ENCODE data around the gene GNPDA1. TPM values are rescaled to one million over a fixed set of nuclear protein-coding genes. Genes with fewer than 3 reads are reported as not detected.
A peak's percentile ranks its signal among the peaks of the same experiment; 100 is the strongest.

Gene GNPDA1
- total RNA-seq, 4 donors from 2014 or later: 34.1 to 46.1 (median 36.3) TPM

- H3K27me3 ChIP-seq: no peaks in the 10 kb centered on the region
- no peak for TF ChIP-seq EP300 (IDR thresholded peaks at IDR 0.05)
- no peak for TF ChIP-seq CTCF (IDR thresholded peaks at IDR 0.05)
- no peak for TF ChIP-seq POLR2AphosphoS5 (IDR thresholded peaks at IDR 0.05)
- TF ChIP-seq POLR2A (IDR thresholded peaks at IDR 0.05): no peak
- 46% methylated on average over 2 of the region's 2 CpGs; no CpG with 5 or more reads in 1 of the 2 donors for WGBS, 2 donors (ENCODE audit: low coverage in 1 of 2)
- ATAC-seq: no peak
- H3K4me1 ChIP-seq: peaks cover 0 to 13% (median 0%) of the 10 kb centered on the region in 3 donors
- no peak overlapping the region for H3K27ac ChIP-seq
- H3K4me3 ChIP-seq: no peak overlapping the region
- peaks cover 25 to 96% of the 10 kb centered on the region in 2 donors for H3K36me3 ChIP-seq
- H3K9me3 ChIP-seq: no peaks in the 10 kb centered on the region
Measured at GRCh38 chr5:141982626-141983025, 30.2 kb downstream of the GNPDA1 start.

GRCh38 chr5:141978389-141978788, 34.4 kb downstream of the GNPDA1 start:
- Histone ChIP-seq H3K27me3 (no peaks in the 10 kb centered on the region), H3K27ac (peak overlapping the region in 1 of 4 donors; percentile 44), H3K36me3 (peaks cover 12 to 95% of the 10 kb centered on the region in 2 donors), H3K4me3 (no peak overlapping the region), H3K4me1 (peaks cover 0 to 43% (median 4%) of the 10 kb centered on the region in 3 donors), H3K9me3 (no peaks in the 10 kb centered on the region)
- TF ChIP-seq EP300 (IDR thresholded peaks at IDR 0.05) (no peak), POLR2A (IDR thresholded peaks at IDR 0.05) (no peak), CTCF (IDR thresholded peaks at IDR 0.05) (no peak), POLR2AphosphoS5 (IDR thresholded peaks at IDR 0.05) (no peak)
- ATAC-seq: no peak

GRCh38 chr5:141976176-141976575, 36.7 kb downstream of the GNPDA1 start:
- 93 to 94% methylated on average over 6 of the region's 6 CpGs for WGBS, 2 donors (ENCODE audit: low coverage in 1 of 2)
- Histone ChIP-seq H3K4me3 (no peak overlapping the region), H3K27ac (no peak overlapping the region), H3K9me3 (no peaks in the 10 kb centered on the region), H3K4me1 (peaks cover 0 to 64% (median 4%) of the 10 kb centered on the region in 3 donors), H3K36me3 (peaks cover 12 to 92% of the 10 kb centered on the region in 2 donors), H3K27me3 (no peaks in the 10 kb centered on the region)
- TF ChIP-seq POLR2AphosphoS5 (IDR thresholded peaks at IDR 0.05): no peak
- no peak for TF ChIP-seq POLR2A (IDR thresholded peaks at IDR 0.05)
- TF ChIP-seq CTCF (IDR thresholded peaks at IDR 0.05): no peak
- no peak for TF ChIP-seq EP300 (IDR thresholded peaks at IDR 0.05)
- no peak for ATAC-seq

- peaks cover 5 to 72% of the 10 kb centered on the region in 2 donors for H3K36me3 ChIP-seq
- no peaks in the 10 kb centered on the region for H3K27me3 ChIP-seq
- no peak overlapping the region for H3K4me3 ChIP-seq
- H3K27ac ChIP-seq: no peak overlapping the region
- no peaks in the 10 kb centered on the region for H3K9me3 ChIP-seq
- peaks cover 9 to 82% (median 14%) of the 10 kb centered on the region in 3 donors for H3K4me1 ChIP-seq
- TF ChIP-seq EP300 (IDR thresholded peaks at IDR 0.05): no peak
- no peak for TF ChIP-seq POLR2A (IDR thresholded peaks at IDR 0.05)
- TF ChIP-seq POLR2AphosphoS5 (IDR thresholded peaks at IDR 0.05): no peak
- TF ChIP-seq CTCF (IDR thresholded peaks at IDR 0.05): no peak
- ATAC-seq: no peak
- WGBS, 2 donors (ENCODE audit: low coverage in 1 of 2): 38 to 41% methylated on average over 1 of the region's 1 CpG
Measured at GRCh38 chr5:141973871-141974595, 38.8 kb downstream of the GNPDA1 start.
